Gastrocnemius medialis (tissue), 4 donors: ENCODE measurements around the gene SHB. TPM values are rescaled to one million over a fixed set of nuclear protein-coding genes. Genes with fewer than 3 reads are reported as not detected.
A peak's percentile ranks its signal among the peaks of the same experiment; 100 is the strongest.

ENCODE experiments used
- ATAC-seq, 2 donors: fragments of 150-250 bp; one replicate each; pipeline ENCODE4 v1.9.1; 2016
- DNase-seq, 2 donors: peaks; one replicate each; pipeline ENCODE4 v3.0.0-alpha.2; 2019
- H3K27ac ChIP-seq, 4 donors: fragments of 200-600 bp; sonication (generic); 1 replicate in 1 of 4; 2 replicates in 3 of 4; pipeline ENCODE4 v1.5.1; 2016 to 2018; ENCODE audit warnings: mild to moderate bottlenecking in 2 of 4, moderate library complexity in 1 of 4
- H3K27me3 ChIP-seq, 3 donors: fragments of 200-600 bp; sonication (generic) in 2 of 3; 1 replicate in 1 of 3; 2 replicates in 2 of 3; pipeline versions ENCODE4 v1.5.1 to v1.6.0; 2016 to 2019; ENCODE audit warnings: mild to moderate bottlenecking in 1 of 3, moderate library complexity in 1 of 3
- H3K36me3 ChIP-seq, 2 donors: fragments of 200-600 bp; sonication (generic) in 1 of 2; one replicate each; pipeline ENCODE4 v1.5.1; 2017 to 2018
- H3K4me1 ChIP-seq, 2 donors: fragments of 200-600 bp; sonication (generic) in 1 of 2; one replicate each; pipeline ENCODE4 v1.5.1; 2016 to 2017; ENCODE audit warnings: mild to moderate bottlenecking in 2 of 2
- H3K4me3 ChIP-seq, 4 donors: fragments of 200-600 bp; sonication (generic) in 3 of 4; 1 replicate in 1 of 4; 2 replicates in 3 of 4; pipeline ENCODE4 v1.5.1; 2016 to 2019; ENCODE audit warnings: mild to moderate bottlenecking in 2 of 4
- H3K9me3 ChIP-seq, 3 donors: fragments of 200-600 bp; sonication (generic) in 2 of 3; 1 replicate in 1 of 3; 2 replicates in 2 of 3; pipeline ENCODE4 v1.5.1; 2016 to 2019
- CTCF ChIP-seq, 5 experiments: fragments of 450-650 bp in 3 of 5; fragments of 200-600 bp in 2 of 5; sonication (generic) in 2 of 5; IDR thresholded peaks in 4 of 5; conservative IDR thresholded peaks in 1 of 5; 1 replicate in 4 of 5; 2 replicates in 1 of 5; pipeline ENCODE4 v1.5.1; 2016 to 2019; ENCODE audit warnings: antibody characterized with exemption in 5 of 5, mild to moderate bottlenecking in 3 of 5, moderate library complexity in 3 of 5
- POLR2A ChIP-seq, 2 donors: fragments of 450-650 bp; IDR thresholded peaks; one replicate each; pipeline ENCODE4 v1.6.1; 2017; ENCODE audit warnings: antibody characterized with exemption in 2 of 2, mild to moderate bottlenecking in 2 of 2, moderate library complexity in 2 of 2
- in situ Hi-C, 4 donors: fragments of 200-750 bp; cut with MboI; loops; one replicate each; pipeline versions ENCODE4 v1.15.0 to v1.8.0; 2017; ENCODE audit warnings: low sequenced_read_pairs in 4 of 4
- intact Hi-C: fragments of 100-400 bp; cut with DNase I; formaldehyde crosslinking; loops from one replicate; pipeline ENCODE4 v1.15.1; 2023; ENCODE audit warnings: low total_unique reads
- total RNA-seq, 4 donors: library from RNA; depleted of rRNA; stranded (reverse); fragments of >200 nt; gene quantifications; one replicate each; pipeline versions ENCODE4 v1.1.0 to v1.2.3, GENCODE V29; 2016

Gene SHB
- total RNA-seq, 4 donors from 2014 or later, result 1.2 to 6.1 (median 4.6) TPM

GRCh38 chr9:38062106-38062497, 6.9 kb downstream of the SHB start:
- H3K4me1 ChIP-seq, result peaks cover 26 to 55% of the 10 kb centered on the region in 2 donors

DNA sequence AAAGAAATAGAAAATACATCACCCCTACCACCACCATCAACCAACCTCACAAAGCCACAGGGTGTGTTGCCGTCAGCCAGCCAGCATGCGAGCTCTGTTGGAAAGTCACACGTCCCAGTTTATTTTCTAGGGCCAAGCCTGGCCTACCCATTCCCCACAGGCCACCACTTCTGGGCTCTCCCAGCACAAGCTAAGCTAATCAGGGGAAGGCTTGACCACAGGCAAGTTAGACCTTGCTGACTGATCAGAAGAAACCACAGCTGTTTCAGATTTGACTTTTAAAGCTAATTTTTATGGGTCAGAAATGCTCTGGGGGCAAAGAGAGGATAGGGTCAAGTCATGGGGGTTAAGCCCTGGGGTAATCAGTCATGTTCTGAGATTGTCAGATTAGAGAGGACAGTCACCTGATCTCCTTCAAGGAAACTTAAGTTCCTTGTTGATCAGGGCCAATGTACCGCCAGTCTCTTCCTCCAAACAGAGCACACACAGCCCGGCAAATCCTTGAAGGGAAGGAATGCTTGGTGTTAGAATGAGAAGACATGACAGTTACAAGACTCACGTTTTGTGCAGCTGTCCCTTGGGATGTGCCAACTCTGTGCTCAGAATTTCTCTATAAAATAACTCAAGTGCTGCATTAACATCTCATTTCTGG, 7.6 kb downstream of the SHB start:
- DNase-seq, result no peak

More at GRCh38 chr9:38062106-38062497, 6.9 kb downstream of the SHB start:
- ATAC-seq (no peak), DNase-seq (no peak)
- no peak overlapping the region for H3K4me3 ChIP-seq
- no peaks in the 10 kb centered on the region for H3K36me3 ChIP-seq
- no peaks in the 10 kb centered on the region for H3K27me3 ChIP-seq
- in situ Hi-C loops (loop anchor here in 1 of 4 donors (25.0 kb wide), 3 partner anchors 100 to 600 kb away; partner anchors contain the start of genes FBXO10, TOMM5 and ZBTB5), intact Hi-C loops (loop anchor here (5.0 kb wide), 1 partner anchor 35 kb away; no protein-coding TSS in a partner anchor)
- H3K27ac ChIP-seq, result no peak overlapping the region
- TF ChIP-seq POLR2A (IDR thresholded peaks at IDR 0.05) (no peak), CTCF (IDR thresholded peaks at IDR 0.05 in 4 of 5, conservative IDR thresholded peaks at IDR 0.05 in 1 of 5) (no peak)
- no peaks in the 10 kb centered on the region for H3K9me3 ChIP-seq

GRCh38 chr9:38060681-38061080, 8.3 kb downstream of the SHB start:
- intact Hi-C loops, result loop anchor here (2.0 to 5.0 kb wide), 2 partner anchors 20 to 33 kb away; no protein-coding TSS in a partner anchor
- no peak for DNase-seq
- in situ Hi-C loops, result loop anchor here in 1 of 4 donors (25.0 kb wide), 3 partner anchors 102 to 598 kb away; partner anchors contain the start of genes FBXO10, TOMM5 and ZBTB5

More for the DNA sequence above, 7.6 kb downstream of the SHB start:
- no peaks in the 10 kb centered on the region for H3K27me3 ChIP-seq
- H3K27ac ChIP-seq, result peak overlapping the region in 1 of 4 donors; percentile 59
- intact Hi-C loops, result loop anchor here (2.0 to 5.0 kb wide), 2 partner anchors 21 to 34 kb away; no protein-coding TSS in a partner anchor
- H3K36me3 ChIP-seq, result no peaks in the 10 kb centered on the region
- ATAC-seq, result no peak
- no peaks in the 10 kb centered on the region for H3K9me3 ChIP-seq
- in situ Hi-C loops, result loop anchor here in 1 of 4 donors (25.0 kb wide), 3 partner anchors 101 to 599 kb away; partner anchors contain the start of genes FBXO10, TOMM5 and ZBTB5
- no peak for TF ChIP-seq CTCF (IDR thresholded peaks at IDR 0.05 in 4 of 5, conservative IDR thresholded peaks at IDR 0.05 in 1 of 5)
- TF ChIP-seq POLR2A (IDR thresholded peaks at IDR 0.05), result no peak
- no peak overlapping the region for H3K4me3 ChIP-seq
- H3K4me1 ChIP-seq, result peaks cover 27 to 52% of the 10 kb centered on the region in 2 donors

DNA sequence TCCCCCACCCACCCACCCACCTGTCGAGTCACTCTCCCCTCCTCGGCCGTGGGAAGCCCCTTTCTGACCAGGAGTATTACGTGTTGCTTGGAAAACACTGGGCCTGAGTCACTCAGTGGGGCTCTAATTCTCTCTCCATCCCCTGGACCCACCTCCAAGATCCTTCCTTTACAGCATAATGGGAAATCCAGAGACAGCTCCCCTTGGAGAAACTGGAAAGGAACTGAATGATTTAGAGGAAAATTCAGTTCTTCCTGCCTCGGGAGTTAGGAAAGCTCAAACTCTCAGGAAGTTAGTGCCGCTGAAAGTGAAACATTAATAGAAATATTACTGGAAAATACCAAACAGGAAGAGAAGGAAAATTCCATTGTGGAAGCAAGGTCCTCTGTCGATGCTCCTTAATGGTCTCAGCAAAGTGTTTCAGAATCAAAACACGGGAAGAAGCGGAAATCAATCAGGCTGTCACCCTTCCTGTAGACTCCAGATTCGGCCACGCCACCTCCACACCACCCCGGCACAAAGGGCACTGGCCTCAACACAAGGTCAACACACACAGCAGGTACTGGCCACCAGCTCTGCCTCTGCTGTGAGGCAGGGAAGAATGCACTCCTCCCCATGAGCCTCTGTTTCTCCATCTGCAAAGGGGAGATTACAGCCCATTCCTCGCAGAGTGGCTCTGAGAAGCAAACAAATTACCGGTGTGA, 9.6 kb downstream of the SHB start:
- H3K4me1 ChIP-seq, result peaks cover 24 to 52% of the 10 kb centered on the region in 2 donors
- H3K4me3 ChIP-seq, result no peak overlapping the region
- ATAC-seq (peak; percentile 45 to 64), DNase-seq (no peak)
- intact Hi-C loops, result no loop called here
- H3K27me3 ChIP-seq, result no peaks in the 10 kb centered on the region
- in situ Hi-C loops, result loop anchor here in 1 of 4 donors (25.0 kb wide), 3 partner anchors 103 to 597 kb away; partner anchors contain the start of genes FBXO10, TOMM5 and ZBTB5
- TF ChIP-seq CTCF (IDR thresholded peaks at IDR 0.05 in 4 of 5, conservative IDR thresholded peaks at IDR 0.05 in 1 of 5) (no peak), POLR2A (IDR thresholded peaks at IDR 0.05) (no peak)
- H3K27ac ChIP-seq, result peak overlapping the region; percentile 28 to 59 (median 55)
- no peaks in the 10 kb centered on the region for H3K36me3 ChIP-seq
- H3K9me3 ChIP-seq, result no peaks in the 10 kb centered on the region

More at GRCh38 chr9:38060681-38061080, 8.3 kb downstream of the SHB start:
- ATAC-seq, result no peak
- H3K36me3 ChIP-seq, result no peaks in the 10 kb centered on the region
- TF ChIP-seq POLR2A (IDR thresholded peaks at IDR 0.05) (no peak), CTCF (IDR thresholded peaks at IDR 0.05 in 4 of 5, conservative IDR thresholded peaks at IDR 0.05 in 1 of 5) (no peak)
- peaks cover 27 to 52% of the 10 kb centered on the region in 2 donors for H3K4me1 ChIP-seq
- peak overlapping the region in 3 of 4 donors; percentile 44 to 59 (median 59) for H3K27ac ChIP-seq
- H3K4me3 ChIP-seq, result no peak overlapping the region
- H3K27me3 ChIP-seq, result no peaks in the 10 kb centered on the region
- no peaks in the 10 kb centered on the region for H3K9me3 ChIP-seq
